Ramos (cell line): Measurements from ENCODE around the gene NELFB.

Experiments
- in situ Hi-C: fragments of 300-500 bp; cut with MboI; formaldehyde crosslinking; loops from one replicate; pipeline ENCODE4 v1.14.3; 2022; ENCODE audit warnings: low sequenced_read_pairs; ENCODE audit not compliant: unreplicated experiment

The NELFB gene

DNA sequence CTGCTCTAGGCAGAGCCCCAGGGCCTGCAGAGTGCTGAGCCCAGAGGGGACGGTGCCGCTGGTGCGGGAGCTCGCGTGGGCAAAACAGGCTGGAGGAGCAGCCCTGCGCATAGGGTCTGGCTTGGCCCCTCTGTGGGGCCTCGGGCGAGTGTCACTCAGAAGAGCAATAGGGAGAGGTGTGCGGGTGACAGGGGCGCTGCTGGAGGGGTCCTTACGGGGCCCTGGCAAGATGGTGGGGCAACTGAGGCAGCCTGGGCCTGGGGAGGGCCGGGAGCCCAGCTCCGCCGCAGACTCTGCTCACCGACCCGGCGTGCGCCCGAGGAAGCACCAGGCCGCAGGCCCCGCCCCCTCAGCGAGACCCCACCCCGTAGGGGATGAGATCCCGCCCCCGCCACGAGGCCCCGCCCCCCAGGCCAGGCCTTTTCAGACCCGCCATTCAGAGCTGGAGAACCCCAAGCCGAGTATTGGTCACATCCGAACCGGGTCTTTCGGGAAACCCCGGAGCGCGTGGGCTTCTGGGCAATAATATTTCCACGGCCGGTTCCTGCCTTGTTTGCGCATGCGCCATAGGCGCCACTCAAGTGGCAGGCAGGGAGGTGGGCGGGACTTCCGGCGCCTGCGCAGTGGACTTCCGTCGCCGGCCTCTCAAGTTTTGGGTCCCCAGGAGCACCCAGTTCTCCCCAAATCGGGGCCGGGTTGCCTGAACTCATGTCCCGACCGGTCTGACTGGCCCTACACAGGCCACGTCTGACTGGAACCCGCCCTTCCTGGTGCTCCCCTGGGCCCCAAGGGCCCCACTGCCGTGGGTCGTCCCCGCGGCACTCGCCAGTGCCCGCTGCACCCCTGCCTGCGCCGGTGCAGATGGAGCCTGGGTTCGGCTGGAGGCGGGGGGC is 31.8 kb upstream of the NELFB start:
- in situ Hi-C loops = no loop called here

DNA sequence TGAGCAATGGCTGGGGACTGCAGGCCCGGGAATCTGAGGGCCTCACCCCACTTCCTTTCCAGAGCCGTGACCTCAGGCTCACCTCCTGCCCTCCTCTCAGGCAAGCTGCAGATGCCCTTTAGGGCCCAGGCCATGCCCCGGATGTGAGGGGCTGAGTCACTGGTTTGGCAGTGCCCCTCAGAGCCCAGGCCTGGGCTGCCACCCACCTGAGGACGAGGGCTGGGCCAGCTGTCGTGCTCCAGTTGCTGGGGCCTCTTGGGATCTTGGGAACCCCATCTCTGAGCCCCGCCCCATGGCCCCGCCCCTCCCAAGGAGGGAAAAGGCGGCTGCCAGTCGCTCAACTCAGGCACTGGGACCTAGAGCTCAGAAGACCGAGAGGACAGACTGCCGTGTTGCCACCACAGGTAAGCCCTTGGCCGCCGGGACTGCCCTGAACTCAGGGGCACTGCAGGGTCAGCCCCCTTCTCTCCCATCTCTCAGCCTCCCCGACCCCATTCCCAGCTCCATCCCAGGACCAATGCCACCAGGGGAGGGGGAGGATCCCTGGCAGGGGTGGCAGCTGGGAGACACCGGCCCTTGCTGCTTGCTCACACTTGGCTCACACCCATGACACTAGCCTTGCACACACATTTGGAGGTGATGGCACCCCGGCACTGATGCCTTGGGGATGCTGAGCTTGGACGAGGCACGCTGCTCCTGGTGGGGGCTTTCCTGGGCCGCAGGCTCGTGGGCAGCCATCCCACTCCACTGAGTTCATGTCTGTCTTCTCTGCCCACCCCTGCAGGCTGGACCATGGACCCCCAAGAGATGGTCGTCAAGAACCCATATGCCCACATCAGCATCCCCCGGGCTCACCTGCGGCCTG is 30.1 kb upstream of the NELFB start, which contains the start of gene CYSRT1:
TSS of gene CYSRT1 (plus strand) at position 345 of the 865 bp plus-strand sequence. CDS start at position 793, 448 bp downstream.
- in situ Hi-C loops = loop anchor here (5.0 to 25.0 kb wide), 3 partner anchors 103 to 438 kb away; partner anchors contain the start of genes CCDC183, NPDC1 and TMEM141

DNA sequence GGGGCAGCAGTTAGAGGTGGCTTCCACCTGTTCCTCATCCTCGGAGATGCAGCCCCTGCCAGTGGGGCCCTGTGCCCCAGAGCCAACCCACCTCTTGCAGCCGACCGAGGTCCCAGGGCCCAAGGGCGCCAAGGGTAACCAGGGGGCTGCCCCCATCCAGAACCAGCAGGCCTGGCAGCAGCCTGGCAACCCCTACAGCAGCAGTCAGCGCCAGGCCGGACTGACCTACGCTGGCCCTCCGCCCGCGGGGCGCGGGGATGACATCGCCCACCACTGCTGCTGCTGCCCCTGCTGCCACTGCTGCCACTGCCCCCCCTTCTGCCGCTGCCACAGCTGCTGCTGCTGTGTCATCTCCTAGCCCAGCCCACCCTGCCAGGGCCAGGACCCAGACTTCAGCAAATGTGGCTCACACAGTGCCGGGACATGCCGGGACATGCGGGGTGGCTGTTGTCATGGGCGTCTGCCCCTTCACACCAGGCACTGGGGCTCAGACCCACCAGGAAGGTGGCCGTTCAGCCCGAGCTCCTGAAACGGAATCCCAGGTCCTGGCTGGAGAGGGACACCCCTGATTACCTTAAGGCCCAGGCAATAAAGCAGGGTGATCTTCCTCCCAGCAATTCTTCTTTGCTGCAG is 29.3 kb upstream of the NELFB start:
- in situ Hi-C loops = loop anchor here (5.0 to 25.0 kb wide), 3 partner anchors 104 to 439 kb away; partner anchors contain the start of genes CCDC183, NPDC1 and TMEM141

DNA sequence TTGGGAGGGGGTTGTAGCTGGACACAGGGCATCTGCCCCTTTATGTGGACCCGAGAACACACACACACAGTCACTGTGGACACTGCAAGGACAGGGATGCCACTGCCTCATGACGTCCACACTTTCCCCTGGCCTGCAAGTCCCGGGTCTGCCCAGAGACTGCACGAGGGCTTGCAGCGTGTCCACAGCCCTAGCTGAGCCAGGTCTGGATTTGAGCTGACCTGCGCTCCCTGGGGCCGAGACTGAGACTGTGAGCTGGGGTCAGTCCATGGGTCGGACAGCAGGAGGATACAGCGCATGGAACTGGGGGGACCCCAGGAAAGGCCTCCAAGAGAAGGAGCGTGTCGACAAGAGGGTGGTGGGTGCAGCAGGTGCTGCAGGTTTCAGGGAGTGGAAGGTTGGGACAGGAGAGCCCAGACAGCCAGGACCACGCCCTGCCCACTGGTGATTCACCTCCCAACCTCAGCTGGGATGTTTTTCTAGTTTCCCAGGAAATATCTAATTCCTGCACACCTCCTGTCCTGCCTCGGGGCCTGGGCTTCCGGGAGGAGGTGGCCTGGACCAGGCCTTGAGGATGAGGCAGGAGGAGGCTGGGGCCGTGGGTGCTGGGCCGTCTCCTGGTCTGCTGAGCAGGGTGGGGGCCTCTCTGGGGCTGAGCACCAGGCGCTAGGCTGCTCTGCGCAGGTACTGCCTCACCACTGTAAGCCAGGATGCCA is 28.6 kb upstream of the NELFB start:
- in situ Hi-C loops = loop anchor here (5.0 to 25.0 kb wide), 3 partner anchors 104 to 439 kb away; partner anchors contain the start of genes CCDC183, NPDC1 and TMEM141

DNA sequence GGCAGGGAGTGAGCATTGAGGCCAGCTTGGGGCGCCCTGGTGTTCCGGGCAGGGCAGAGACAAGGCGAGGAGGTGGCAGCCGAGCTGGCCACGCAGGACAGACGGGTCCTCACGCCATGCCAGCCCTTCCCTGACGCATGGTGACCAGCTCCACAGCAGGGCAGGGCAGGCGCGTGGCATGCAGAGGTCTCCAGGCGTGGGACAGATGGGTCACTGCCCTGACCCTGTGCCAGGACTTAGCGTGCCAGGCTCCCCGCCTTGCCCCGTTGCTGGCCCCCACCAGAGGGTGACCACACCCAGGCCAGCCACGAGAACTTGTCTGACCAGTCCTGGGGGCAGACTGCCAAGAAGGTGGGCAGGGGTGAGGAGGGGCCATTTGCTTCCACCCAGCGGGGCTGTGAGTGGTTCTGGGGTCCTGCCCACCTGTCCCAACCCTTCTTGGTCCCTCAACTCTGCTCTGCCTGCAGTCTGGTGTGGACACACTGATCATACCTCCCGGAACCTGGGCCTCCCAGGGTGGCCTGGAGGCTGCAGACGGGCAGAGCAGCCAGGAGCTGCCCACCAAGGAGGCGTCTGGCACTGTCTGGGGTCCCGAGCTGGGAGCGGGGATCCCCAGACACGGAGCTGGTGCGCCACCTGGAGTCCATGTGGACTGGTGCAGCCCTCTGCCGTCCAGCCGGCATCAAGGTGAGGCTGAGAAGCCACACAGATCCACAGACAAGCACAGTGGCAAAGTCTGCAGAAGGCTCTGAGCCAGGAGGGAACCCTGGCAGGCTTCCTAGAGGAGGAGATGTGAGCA is 27.9 kb upstream of the NELFB start, which contains the start of gene RNF224:
TSS of gene RNF224 (plus strand) at position 449 of the 799 bp plus-strand sequence. CDS start 834 bp downstream, outside the sequence.
- in situ Hi-C loops = loop anchor here (5.0 to 25.0 kb wide), 3 partner anchors 105 to 440 kb away; partner anchors contain the start of genes CCDC183, NPDC1 and TMEM141

DNA sequence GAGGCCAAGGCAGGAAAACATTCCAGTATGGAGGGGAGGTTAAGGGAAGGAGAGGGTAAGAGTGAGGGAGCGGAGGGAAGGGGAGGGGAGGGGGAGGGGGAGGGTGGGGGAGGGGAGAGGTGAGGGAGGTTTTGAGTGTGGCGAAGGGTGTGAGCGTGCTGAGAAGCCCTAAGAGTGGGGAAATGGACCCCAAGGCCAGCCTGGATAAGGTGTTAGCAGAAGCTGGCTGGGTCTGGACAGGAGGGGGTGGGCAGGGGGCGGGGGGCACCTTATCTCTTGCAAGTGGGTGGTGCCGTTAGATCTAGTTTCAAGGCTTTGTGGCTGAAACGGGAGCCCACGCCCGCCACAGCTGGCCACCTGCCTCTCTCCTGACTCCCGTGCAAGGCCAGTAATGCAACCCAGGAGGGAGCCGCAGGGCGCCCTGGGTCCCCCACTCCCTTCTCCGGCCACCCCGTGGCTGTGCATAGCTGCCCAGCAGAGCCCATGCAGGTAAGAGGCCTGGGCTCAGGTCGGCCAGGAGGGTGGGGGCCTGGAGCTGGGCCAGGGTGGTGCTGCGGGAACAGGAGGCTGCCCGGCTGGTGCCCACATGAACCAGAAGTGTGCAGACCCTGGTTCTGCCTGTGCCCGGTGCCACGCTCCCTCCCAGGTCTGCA is 27.1 kb upstream of the NELFB start:
- in situ Hi-C loops = loop anchor here (5.0 to 25.0 kb wide), 3 partner anchors 106 to 441 kb away; partner anchors contain the start of genes CCDC183, NPDC1 and TMEM141

DNA sequence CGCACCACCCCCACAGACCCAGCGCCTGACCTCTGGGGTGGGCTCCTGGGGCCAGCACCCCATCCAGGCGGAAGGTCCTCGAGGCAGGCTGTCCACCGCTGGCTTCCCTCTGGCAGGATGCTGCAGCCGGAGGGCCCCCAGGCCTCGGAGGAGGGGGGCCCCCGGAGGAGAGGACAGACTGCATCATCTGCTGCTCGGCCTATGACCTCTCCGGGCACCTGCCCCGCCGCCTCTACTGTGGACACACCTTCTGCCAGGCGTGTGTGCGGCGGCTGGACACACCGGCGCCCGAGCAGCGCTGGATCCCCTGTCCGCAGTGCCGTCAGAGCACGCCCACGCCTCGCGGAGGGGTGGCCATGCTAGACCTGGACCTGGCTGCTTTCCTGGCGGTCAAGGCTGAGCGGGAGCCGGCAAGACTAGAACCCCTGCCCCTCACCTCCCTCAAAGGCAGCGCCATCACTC is 26.6 kb upstream of the NELFB start:
- in situ Hi-C loops = loop anchor here (5.0 to 25.0 kb wide), 3 partner anchors 106 to 441 kb away; partner anchors contain the start of genes CCDC183, NPDC1 and TMEM141

DNA sequence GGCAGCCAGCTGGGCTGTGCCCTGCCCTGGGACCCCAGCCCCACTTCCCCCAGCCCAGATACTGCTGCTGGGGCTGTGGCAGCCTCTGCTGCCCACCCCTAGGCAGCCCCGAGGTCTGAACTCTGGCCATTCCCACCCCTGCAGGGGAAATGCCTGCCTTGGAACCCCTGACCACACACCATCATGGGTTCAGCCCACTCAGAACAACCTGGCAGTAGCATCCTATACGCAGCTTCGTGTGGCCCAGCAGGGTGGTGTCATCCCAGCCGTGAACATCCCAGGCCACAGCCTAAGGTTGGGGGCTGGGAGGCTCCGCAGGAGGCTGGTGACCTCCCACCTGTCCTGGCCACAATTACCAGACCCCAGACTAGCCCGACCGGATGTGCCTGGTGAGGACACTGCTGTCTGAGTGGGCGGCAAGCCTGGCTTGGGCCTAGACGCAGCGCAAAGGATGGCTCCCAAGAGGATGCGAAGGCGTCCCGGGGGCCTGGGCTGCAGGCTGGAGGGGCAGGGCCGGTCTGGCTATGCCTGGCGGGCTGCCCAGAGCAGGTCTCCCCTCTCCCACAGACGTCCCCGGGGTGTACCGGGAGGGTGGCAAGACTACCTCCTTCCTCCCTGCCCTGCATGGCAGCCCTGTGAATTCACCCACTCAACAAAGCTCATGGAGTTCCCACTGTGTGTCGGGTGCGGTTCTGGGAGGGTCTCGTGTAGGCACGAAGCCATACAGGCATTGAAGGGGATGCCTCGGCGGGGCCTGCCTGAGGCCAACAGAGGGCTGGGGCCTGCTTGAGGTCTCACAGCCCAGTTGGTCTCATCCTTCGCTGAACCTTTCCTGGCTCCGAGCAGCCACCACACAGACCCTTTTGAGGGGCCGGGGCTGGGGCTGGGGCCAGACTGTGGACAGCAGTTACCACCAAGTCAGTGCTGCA is 25.9 kb upstream of the NELFB start:
- in situ Hi-C loops = loop anchor here (5.0 to 25.0 kb wide), 3 partner anchors 107 to 442 kb away; partner anchors contain the start of genes CCDC183, NPDC1 and TMEM141

DNA sequence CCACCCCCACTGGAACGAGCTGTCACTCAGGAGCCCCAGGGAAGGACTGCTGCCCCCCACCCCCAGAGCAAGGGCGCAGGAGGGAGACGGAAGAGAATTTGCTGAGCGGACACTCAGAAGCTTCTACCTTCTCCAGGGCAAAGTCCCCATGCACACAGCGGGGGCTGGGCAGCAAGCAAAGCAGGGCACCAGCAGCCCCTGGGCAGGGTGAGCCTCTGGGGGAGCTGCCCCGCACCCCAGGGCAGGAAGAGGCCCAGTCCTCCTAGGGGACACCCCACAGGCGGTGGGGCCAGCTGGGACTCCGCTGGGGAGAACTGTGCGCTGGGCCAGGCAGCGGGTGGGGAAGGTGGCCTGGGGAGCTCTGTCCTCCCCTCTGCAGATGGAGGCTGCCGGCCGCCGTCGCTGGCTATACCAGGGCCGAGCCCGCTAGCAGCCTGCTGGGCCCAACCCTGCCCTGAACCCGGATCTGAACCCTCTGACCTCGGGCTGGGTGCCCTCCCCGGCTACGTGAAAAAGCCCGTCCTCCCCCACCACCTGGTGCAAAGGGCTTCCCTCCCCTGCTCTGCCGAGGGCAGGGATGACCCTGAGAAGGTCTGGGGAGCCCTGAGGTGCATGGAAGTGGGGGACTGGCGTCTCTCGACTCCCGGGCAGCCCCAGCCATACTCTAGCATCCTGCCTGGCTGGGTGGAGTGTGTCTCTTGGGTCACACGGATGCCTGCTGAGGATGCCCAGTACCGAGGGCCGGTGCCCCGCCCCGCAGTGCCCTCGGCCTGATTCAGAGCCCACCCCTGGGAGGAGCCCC is 25.0 kb upstream of the NELFB start:
- in situ Hi-C loops = loop anchor here (5.0 to 25.0 kb wide), 3 partner anchors 108 to 443 kb away; partner anchors contain the start of genes CCDC183, NPDC1 and TMEM141

DNA sequence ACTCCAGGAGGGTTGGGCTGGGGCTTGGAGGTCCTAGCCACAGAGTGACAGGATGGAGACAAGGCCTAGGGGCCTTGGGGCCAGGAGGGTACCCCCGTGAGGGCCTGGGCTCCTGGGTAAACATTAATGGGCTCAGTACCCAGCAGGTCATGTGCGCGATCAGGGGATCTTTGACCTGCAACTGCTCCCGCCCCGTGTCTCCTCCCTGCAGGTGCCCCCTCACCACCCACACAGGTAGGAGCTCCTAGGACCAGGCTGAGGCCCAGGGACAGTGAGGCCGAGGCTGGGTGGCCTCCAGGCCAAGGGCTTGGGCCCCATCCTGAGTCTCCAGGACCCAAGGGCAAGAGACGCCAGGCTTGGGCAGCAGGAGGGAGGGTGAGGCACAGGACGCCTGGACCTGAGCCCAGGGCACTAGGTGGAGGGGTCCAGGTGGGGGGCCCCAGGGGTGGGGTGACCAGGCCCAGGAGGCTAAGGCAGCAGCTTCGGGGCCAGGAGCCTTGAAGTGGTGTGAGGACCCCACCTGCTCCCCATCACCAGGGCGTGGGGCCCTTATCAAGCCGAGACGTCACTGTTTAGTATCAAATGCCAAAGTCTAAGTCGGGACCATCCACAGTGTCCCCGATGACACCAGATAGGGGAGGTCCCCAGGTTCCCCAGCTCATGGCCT is 24.3 kb upstream of the NELFB start, which contains the start of gene SLC34A3:
TSS of gene SLC34A3 (plus strand) at position 197 of the 667 bp plus-strand sequence. CDS start 802 bp downstream, outside the sequence.
- in situ Hi-C loops = loop anchor here (25.0 kb wide), 1 partner anchor 444 kb away; the partner anchor contains the start of genes CCDC183 and TMEM141

DNA sequence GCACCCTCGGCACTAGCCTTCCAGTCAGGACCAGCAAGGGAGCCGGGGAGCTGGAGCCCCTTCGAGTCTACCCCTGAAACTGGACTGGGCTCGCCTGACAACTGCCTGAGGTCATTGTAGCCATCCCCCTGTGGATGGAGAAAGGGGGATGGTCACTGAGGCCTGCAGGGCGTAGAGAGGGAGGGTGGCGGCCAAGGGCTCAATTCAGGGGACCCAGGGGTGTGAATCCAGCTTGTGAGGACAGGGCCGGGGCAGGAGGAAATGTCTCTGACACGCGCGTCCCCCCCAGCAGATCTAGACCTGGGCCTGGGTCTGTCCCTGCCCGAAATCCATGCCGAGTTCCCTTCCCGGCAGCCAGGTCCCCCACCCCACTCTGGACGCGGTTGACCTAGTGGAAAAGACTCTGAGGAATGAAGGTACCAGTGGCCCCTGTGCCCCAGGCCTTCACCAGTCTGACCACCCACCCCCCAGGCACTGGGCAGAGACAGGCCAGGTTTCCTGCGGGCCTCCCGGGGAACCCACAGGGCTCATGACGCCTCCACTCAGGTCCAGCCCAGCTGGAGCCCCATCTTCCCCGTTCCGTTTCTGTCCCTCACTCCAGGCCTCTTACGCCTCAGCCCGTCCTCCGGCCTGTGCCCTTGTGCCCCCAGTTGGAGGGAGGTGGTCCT is 23.6 kb upstream of the NELFB start:
- in situ Hi-C loops = loop anchor here (25.0 kb wide), 1 partner anchor 444 kb away; the partner anchor contains the start of genes CCDC183 and TMEM141

DNA sequence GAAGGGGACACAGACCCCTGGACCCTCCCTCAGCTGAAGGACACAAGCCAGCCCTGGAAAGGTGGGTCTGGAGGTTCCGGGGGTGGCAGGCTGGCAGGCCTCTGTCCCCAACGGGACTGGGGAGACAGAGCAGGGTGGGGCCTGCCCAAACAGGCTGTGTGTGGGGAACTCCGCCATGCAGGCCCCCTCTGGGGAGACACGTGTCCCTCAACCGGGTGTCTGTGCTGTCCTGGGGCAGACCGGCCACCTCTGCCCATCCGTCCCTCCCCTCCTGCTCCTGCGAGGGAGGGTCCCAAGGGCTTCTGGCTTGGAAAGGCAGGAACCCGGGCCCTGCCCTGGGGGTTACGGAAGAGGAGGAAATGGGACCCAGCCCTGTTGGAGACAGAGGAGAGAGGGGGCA is 23.0 kb upstream of the NELFB start:
- in situ Hi-C loops = loop anchor here (25.0 kb wide), 1 partner anchor 445 kb away; the partner anchor contains the start of genes CCDC183 and TMEM141

DNA sequence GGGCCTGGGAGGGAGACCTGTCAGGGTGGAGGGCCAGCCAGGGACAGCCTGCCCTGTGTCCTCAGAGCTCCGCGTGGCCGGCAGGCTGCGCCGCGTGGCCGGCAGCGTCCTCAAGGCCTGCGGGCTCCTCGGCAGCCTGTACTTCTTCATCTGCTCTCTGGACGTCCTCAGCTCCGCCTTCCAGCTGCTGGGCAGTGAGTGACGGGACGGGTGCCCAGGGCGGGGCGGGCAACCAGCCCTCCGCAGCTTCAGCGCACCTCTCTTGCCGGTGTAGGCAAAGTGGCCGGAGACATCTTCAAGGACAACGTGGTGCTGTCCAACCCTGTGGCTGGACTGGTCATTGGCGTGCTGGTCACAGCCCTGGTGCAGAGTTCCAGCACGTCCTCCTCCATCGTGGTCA is 22.6 kb upstream of the NELFB start:
- in situ Hi-C loops = loop anchor here (25.0 kb wide), 1 partner anchor 445 kb away; the partner anchor contains the start of genes CCDC183 and TMEM141
